GM12878 (cell line): Measurements from ENCODE around the gene HRCT1. TPM values are rescaled to one million over a fixed set of nuclear protein-coding genes. Genes with fewer than 3 reads are reported as not detected.

Source experiments
- ATAC-seq: fragments of 200-7000 bp; cut with Tn5 transposase; 3 replicates; pipeline ENCODE4 v1.9.1; 2020; ENCODE audit warnings: mild to moderate bottlenecking, moderate library complexity
- BruUV-seq: library from RNA; stranded (reverse); fragments of 400-500 nt; replicated peaks from 2 replicates; lab custom pipeline; 2021; lab: Mats Ljungman, UMichigan
- CTCF ChIA-PET: fragments of 300-600 bp; sonication (Branson Sonifier 250); formaldehyde crosslinking; extraction: SDS; loops from one replicate; lab custom pipeline; 2021; ENCODE audit warnings: inconsistent platforms; lab: Yijun Ruan, JAX
- POLR2A ChIA-PET: fragments of 350-600 bp; formaldehyde crosslinking; extraction: SDS; loops from one replicate; lab custom pipeline; 2021; ENCODE audit warnings: inconsistent platforms; lab: Charles Lee
- RAD21 ChIA-PET: fragments of 300-600 bp; sonication (Branson Sonifier 250); formaldehyde crosslinking; loops from one replicate; lab custom pipeline; 2023; ENCODE audit warnings: antibody characterized with exemption; ENCODE audit not compliant: unreplicated experiment; lab: Charles Lee
- SMC1A ChIA-PET: fragments of 300-600 bp; sonication (Branson Sonifier 250); formaldehyde crosslinking; loops from one replicate; lab custom pipeline; 2023; ENCODE audit not compliant: unreplicated experiment, uncharacterized antibody; lab: Charles Lee
- DNase-seq: peaks from one replicate; pipeline ENCODE4 v3.0.0-alpha.2; 2011; ENCODE audit warnings: low read depth, low spot score
- FAIRE-seq: peaks from 3 replicates; lab custom pipeline; 2011; peaks lifted over from hg19 to GRCh38; lab: Jason Lieb, UNC
- H2AFZ ChIP-seq: 2 replicates; pipeline ENCODE4 v1.6.0; 2011; ENCODE audit warnings: low read depth, low read length, control low read depth; ENCODE audit not compliant: control insufficient read depth
- H3K27ac ChIP-seq: 2 replicates; pipeline ENCODE4 v1.5.1; 2011; ENCODE audit warnings: control low read depth; ENCODE audit not compliant: control insufficient read depth, insufficient read depth
- H3K27me3 ChIP-seq, 2 experiments: replicated peaks in 1 of 2; 2 replicates each; pipeline versions ENCODE4 v1.6.0 to v1.6.1; 2011; ENCODE audit warnings: low read length in 1 of 2; ENCODE audit not compliant: control insufficient read depth in 2 of 2, insufficient read depth in 2 of 2
- H3K36me3 ChIP-seq, 2 experiments: 2 replicates each; pipeline ENCODE4 v1.5.1; 2011; ENCODE audit warnings: low read length in 1 of 2; ENCODE audit not compliant: control insufficient read depth in 2 of 2, insufficient read depth in 2 of 2
- H3K4me1 ChIP-seq: 2 replicates; pipeline ENCODE4 v1.6.1; 2011; ENCODE audit warnings: mild to moderate bottlenecking, low read length, moderate library complexity, mixed read lengths; ENCODE audit not compliant: control insufficient read depth, insufficient read depth
- H3K4me2 ChIP-seq: 2 replicates; pipeline ENCODE4 v1.6.0; 2011; ENCODE audit warnings: control low read depth; ENCODE audit not compliant: control insufficient read depth, insufficient read depth
- H3K4me3 ChIP-seq: fragments of 200-600 bp; sonication (generic); 2 replicates; pipeline ENCODE4 v1.5.1; 2016
- H3K79me2 ChIP-seq: 2 replicates; pipeline ENCODE4 v1.6.0; 2011; ENCODE audit warnings: low read length; ENCODE audit not compliant: control insufficient read depth, insufficient read depth
- H3K9ac ChIP-seq: 2 replicates; pipeline ENCODE4 v1.8.0; 2011; ENCODE audit warnings: low read length, control low read depth, mixed read lengths; ENCODE audit not compliant: control insufficient read depth, insufficient read depth
- H3K9me3 ChIP-seq: replicated peaks from 3 replicates; pipeline ENCODE4 v1.5.1; 2011; ENCODE audit warnings: mild to moderate bottlenecking, low read length; ENCODE audit not compliant: control insufficient read depth, insufficient read depth
- H4K20me1 ChIP-seq: 2 replicates; pipeline ENCODE4 v1.6.0; 2011; ENCODE audit not compliant: control insufficient read depth, insufficient read depth
- CEBPB ChIP-seq, 2 experiments: fragments of 150-350 bp in 1 of 2; IDR thresholded peaks; 2 replicates each; pipeline ENCODE4 v1.6.1; 2012 to 2014; ENCODE audit warnings: low read depth in 2 of 2, low read length in 2 of 2, borderline replicate concordance in 1 of 2, inconsistent platforms in 1 of 2
- DPF2 ChIP-seq: fragments of 450-650 bp; IDR thresholded peaks from 2 replicates; pipeline ENCODE4 v1.6.1; 2017; ENCODE audit warnings: mild to moderate bottlenecking
- ETV6 ChIP-seq, 2 experiments: fragments of 450-650 bp in 1 of 2; IDR thresholded peaks in 1 of 2; conservative IDR thresholded peaks in 1 of 2; 2 replicates each; pipeline ENCODE4 v1.6.1; 2014; ENCODE audit warnings: antibody characterized with exemption in 1 of 2, borderline replicate concordance in 1 of 2, low read depth in 1 of 2, mild to moderate bottlenecking in 1 of 2, moderate library complexity in 1 of 2
- EZH2 ChIP-seq: IDR thresholded peaks from 2 replicates; pipeline ENCODE4 v1.6.1; 2012; ENCODE audit warnings: low read depth, mild to moderate bottlenecking, control low read depth, inconsistent platforms, low read length, borderline replicate concordance; ENCODE audit not compliant: control insufficient read depth
- MTA3 ChIP-seq: IDR thresholded peaks from 2 replicates; pipeline ENCODE4 v1.6.1; 2012; ENCODE audit warnings: low read length, inconsistent platforms, borderline replicate concordance
- MXI1 ChIP-seq: fragments of 150-350 bp; IDR thresholded peaks from 2 replicates; pipeline ENCODE4 v1.6.1; 2011; ENCODE audit warnings: low read depth, mild to moderate bottlenecking, inconsistent platforms, low read length, improper control_type of control experiment
- SMAD1 ChIP-seq: fragments of 450-650 bp; IDR thresholded peaks from 2 replicates; pipeline ENCODE4 v1.6.1; 2018; ENCODE audit warnings: mild to moderate bottlenecking, low read depth; ENCODE audit not compliant: partially characterized antibody
- WGBS: methylation state at CpG from one replicate; pipeline ENCODE4 v1.1.6; 2016; ENCODE audit warnings: low lambda C conversion rate; ENCODE audit not compliant: insufficient replicate concordance, insufficient coverage; ENCODE audit errors: missing lambda C conversion rate; 5-methylcytosine and 5-hydroxymethylcytosine counted together
- in situ Hi-C: fragments of 300-500 bp; cut with MboI; formaldehyde crosslinking; loops from 9 replicates; pipeline ENCODE4 v1.14.3; 2018; ENCODE audit warnings: mixed read lengths
- intact Hi-C: fragments of 100-400 bp; cut with micrococcal nuclease; formaldehyde crosslinking; loops from one replicate; pipeline ENCODE4 v1.14.2; 2022; ENCODE audit not compliant: unreplicated experiment
- polyA plus RNA-seq, 11 experiments: library from polyadenylated mRNA; depleted of rRNA in 4 of 11; unstranded in 6 of 11; stranded (reverse) in 5 of 11; fragments of >200 nt; fragmentation: Nextera tagmentation in 4 of 11; fragmentation: Illumina TruSeq in 1 of 11; extraction: Ambion mirVana in 4 of 11; extraction: Trizol in 1 of 11; gene quantifications; 1 replicate in 1 of 11; 2 replicates in 10 of 11; pipeline versions ENCODE4 v1.2.1 to v1.2.3, GENCODE V29; 2011 to 2016; ENCODE audit warnings: inconsistent platforms in 2 of 11, missing spikeins in 2 of 11, low read depth in 1 of 11
- total RNA-seq, 4 experiments: library from RNA; depleted of rRNA in 3 of 4; stranded (reverse); fragments of >200 nt in 3 of 4; fragmentation: Illumina TruSeq in 1 of 4; extraction: Trizol in 1 of 4; gene quantifications; 2 replicates each; pipeline versions ENCODE4 v1.2.1 to v1.2.3, GENCODE V29; 2013 to 2021
- TF ChIP-seq, protein P1 (sequence below): IDR thresholded peaks from 2 replicates; pipeline ENCODE4 v1.6.1; 2012; ENCODE audit warnings: low read length, inconsistent platforms
- TF ChIP-seq, protein P2 (sequence below): fragments of 450-650 bp; IDR thresholded peaks from 2 replicates; pipeline ENCODE4 v1.6.1; 2017; ENCODE audit warnings: antibody characterized with exemption, mild to moderate bottlenecking, moderate library complexity
- TF ChIP-seq, protein P3 (sequence below): fragments of 450-650 bp; IDR thresholded peaks from 2 replicates; pipeline ENCODE4 v1.6.1; 2017; ENCODE audit warnings: borderline replicate concordance

HRCT1 gene
- total and polyA plus RNA-seq, 10 of the 15 experiments (the other 5 are each of a cell fraction or from before 2014, with no cell fraction given), result not detected

DNA sequence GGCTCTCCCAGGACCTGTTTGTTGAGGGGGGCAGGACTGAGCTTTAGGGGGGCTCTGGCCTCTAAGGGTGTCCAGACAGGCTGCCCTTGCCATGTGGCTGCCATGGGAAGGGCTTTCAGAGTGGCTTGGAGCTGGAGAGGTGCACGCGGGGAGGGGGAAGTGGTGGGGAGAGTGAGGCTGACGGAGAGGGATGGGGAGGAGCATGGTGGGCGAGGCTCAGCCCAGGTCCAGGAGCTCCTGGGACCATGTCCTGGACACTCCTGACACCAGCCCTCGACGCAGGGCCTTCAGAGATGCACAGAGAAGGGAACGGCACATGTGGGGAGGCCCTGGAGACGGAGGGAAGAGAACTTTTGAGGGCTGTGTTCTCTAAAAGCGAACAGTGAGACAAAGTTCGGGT, 5.7 kb downstream of the HRCT1 start:
- Histone ChIP-seq H3K4me2 (no peak overlapping the region), H3K9me3 (peaks cover 2% of the 10 kb centered on the region; the same call in 2 of the 3 replicates), H3K4me3 (no peak overlapping the region), H3K36me3 (no peaks in the 10 kb centered on the region), H3K27ac (no peak overlapping the region), H4K20me1 (no peaks in the 10 kb centered on the region), H2AFZ (no peak overlapping the region), H3K9ac (no peak overlapping the region), H3K27me3 (no peaks in the 10 kb centered on the region; a peak in 1 of 4 replicates)
- in situ Hi-C loops (no loop called here), intact Hi-C loops (no loop called here)
- RAD21 ChIA-PET, result interaction anchor here (1.4 kb wide), 1 partner anchor 10 kb away, joined by 3 read pairs; no protein-coding TSS in a partner anchor
- POLR2A ChIA-PET, result no interaction called here
- SMC1A ChIA-PET, result no interaction called here
- FAIRE-seq (no peak), ATAC-seq (no peak)
- BruUV-seq, result no TSS peak
- no peak for TF ChIP-seq MXI1
- TF ChIP-seq ETV6 (conservative IDR thresholded peaks at IDR 0.05 in 1 of 2, IDR thresholded peaks at IDR 0.05 in 1 of 2; ENCODE audit: borderline replicate concordance in 1 of 2, low read depth in 1 of 2), result no peak
- TF ChIP-seq, all 136 proteins: peak for 0
- WGBS, result 51% methylated on average over 9 of the region's 10 CpGs
- no peaks in the 10 kb centered on the region for H3K4me1 ChIP-seq
- no peak for DNase-seq
- CTCF ChIA-PET, result interaction anchor here (0.6 to 1.5 kb wide), 4 partner anchors 9 to 1012 kb away, joined by 3 to 5 read pairs (median 4); no protein-coding TSS in a partner anchor
- no peaks in the 10 kb centered on the region for H3K79me2 ChIP-seq

DNA sequence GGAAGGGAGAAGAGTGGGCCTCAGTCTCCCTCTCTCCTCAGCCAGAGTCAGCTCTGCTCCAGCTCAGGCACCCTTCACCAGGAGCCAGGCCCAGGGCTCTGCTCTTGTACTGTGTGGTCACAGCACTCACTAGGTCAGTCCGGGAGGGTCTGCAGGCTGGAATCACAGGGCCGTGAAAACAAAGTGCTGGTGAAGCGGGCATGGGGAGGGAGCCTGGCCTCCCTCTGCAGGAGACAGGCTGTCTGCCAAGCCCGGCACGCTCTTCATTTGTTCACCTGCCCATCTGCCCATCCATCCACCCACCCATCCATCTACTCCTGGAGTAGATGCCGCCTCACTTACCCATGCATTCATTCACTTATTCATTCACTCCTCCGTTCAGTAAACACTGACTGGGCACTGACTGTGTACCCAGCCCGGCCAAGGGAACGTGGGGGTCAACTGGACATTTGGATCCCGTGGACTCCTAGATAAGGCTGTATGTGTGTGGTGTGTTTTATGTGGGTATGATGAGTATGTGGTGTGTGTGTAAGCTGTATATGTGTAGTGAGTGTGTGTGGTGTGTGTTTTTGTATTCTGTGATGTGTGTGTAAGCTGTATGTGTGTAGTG, 6.9 kb downstream of the HRCT1 start:
- ChIA-PET POLR2A (no interaction called here), SMC1A (no interaction called here), CTCF (interaction anchor here (1.5 kb wide), 1 partner anchor 10 kb away, joined by 4 read pairs; no protein-coding TSS in a partner anchor), RAD21 (no interaction called here)
- 70% methylated on average over 10 of the region's 10 CpGs for WGBS
- in situ Hi-C loops (no loop called here), intact Hi-C loops (no loop called here)
- Histone ChIP-seq H3K9me3 (peaks cover 2% of the 10 kb centered on the region; the same call in 2 of the 3 replicates), H4K20me1 (no peaks in the 10 kb centered on the region), H2AFZ (no peak overlapping the region), H3K36me3 (no peaks in the 10 kb centered on the region), H3K79me2 (no peaks in the 10 kb centered on the region), H3K4me1 (no peaks in the 10 kb centered on the region), H3K27me3 (no peaks in the 10 kb centered on the region; a peak in 1 of 4 replicates), H3K4me3 (no peak overlapping the region), H3K9ac (no peak overlapping the region), H3K27ac (no peak overlapping the region), H3K4me2 (no peak overlapping the region)
- ATAC-seq (no peak), DNase-seq (no peak), FAIRE-seq (no peak)
- BruUV-seq, result no TSS peak
- TF ChIP-seq, protein P1, sequence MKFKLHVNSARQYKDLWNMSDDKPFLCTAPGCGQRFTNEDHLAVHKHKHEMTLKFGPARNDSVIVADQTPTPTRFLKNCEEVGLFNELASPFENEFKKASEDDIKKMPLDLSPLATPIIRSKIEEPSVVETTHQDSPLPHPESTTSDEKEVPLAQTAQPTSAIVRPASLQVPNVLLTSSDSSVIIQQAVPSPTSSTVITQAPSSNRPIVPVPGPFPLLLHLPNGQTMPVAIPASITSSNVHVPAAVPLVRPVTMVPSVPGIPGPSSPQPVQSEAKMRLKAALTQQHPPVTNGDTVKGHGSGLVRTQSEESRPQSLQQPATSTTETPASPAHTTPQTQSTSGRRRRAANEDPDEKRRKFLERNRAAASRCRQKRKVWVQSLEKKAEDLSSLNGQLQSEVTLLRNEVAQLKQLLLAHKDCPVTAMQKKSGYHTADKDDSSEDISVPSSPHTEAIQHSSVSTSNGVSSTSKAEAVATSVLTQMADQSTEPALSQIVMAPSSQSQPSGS, result no peak
- no peak for TF ChIP-seq SMAD1
- no peak for TF ChIP-seq MTA3
- TF ChIP-seq, protein P2, sequence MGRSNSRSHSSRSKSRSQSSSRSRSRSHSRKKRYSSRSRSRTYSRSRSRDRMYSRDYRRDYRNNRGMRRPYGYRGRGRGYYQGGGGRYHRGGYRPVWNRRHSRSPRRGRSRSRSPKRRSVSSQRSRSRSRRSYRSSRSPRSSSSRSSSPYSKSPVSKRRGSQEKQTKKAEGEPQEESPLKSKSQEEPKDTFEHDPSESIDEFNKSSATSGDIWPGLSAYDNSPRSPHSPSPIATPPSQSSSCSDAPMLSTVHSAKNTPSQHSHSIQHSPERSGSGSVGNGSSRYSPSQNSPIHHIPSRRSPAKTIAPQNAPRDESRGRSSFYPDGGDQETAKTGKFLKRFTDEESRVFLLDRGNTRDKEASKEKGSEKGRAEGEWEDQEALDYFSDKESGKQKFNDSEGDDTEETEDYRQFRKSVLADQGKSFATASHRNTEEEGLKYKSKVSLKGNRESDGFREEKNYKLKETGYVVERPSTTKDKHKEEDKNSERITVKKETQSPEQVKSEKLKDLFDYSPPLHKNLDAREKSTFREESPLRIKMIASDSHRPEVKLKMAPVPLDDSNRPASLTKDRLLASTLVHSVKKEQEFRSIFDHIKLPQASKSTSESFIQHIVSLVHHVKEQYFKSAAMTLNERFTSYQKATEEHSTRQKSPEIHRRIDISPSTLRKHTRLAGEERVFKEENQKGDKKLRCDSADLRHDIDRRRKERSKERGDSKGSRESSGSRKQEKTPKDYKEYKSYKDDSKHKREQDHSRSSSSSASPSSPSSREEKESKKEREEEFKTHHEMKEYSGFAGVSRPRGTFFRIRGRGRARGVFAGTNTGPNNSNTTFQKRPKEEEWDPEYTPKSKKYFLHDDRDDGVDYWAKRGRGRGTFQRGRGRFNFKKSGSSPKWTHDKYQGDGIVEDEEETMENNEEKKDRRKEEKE, result no peak
- no peak for TF ChIP-seq CEBPB (IDR thresholded peaks at IDR 0.05; ENCODE audit: borderline replicate concordance in 1 of 2, low read depth in 2 of 2, low read length in 2 of 2)
- no peak for TF ChIP-seq DPF2
- TF ChIP-seq, protein P3, sequence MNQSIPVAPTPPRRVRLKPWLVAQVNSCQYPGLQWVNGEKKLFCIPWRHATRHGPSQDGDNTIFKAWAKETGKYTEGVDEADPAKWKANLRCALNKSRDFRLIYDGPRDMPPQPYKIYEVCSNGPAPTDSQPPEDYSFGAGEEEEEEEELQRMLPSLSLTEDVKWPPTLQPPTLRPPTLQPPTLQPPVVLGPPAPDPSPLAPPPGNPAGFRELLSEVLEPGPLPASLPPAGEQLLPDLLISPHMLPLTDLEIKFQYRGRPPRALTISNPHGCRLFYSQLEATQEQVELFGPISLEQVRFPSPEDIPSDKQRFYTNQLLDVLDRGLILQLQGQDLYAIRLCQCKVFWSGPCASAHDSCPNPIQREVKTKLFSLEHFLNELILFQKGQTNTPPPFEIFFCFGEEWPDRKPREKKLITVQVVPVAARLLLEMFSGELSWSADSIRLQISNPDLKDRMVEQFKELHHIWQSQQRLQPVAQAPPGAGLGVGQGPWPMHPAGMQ, result no peak
- no peak for TF ChIP-seq EZH2
